ENCODE data around the gene PPP1R13B.

The PPP1R13B gene

DNA sequence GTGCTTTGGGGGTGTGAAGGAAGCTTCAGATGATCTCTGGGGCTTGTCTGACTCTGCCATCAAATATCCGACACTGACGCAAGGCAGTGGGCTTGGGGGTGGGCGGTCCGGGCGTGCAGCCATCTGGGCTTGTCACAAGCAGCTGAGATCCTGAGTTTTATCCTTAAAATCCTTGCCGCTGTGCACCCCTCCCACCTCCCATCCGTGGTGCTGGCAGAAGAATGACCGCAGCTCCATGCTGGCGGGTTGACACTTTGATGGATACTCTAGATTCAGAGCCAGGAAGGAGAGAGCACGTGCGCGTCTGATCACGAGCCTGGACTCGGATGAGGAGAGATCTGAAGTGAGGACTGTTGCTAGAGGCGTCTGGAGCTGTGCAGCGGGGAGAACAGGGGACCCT lies 128.8 kb downstream of the PPP1R13B start:
- in situ Hi-C loops (cut with HindIII; ENCODE audit: low sequenced_read_pairs): loop anchor here (5.0 kb wide), 2 partner anchors 41 to 81 kb away; no protein-coding TSS in a partner anchor

DNA sequence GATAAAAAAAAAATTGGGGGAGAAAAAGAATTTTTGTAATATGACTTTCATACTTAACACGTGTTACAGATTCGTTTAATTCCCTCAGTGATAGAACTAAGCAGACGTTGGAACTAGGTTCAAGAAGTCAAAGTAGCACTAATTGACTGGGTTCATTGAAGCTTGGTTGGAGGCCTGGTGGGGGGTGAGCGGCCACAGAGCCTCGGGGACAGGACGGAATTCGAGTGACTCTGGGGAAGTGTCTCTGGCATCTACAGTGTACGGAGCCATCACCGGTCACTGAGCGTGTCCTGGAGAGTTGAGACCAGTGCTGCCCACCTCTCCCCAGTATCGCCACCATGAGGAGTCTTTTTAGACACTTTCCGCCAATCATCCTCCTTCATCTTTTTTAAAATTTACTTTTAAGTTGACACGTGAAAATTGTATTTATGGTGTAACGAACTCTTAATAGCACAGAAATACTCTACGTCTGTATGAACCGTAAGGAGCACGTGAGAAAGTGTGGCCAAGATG lies 130.4 kb downstream of the PPP1R13B start:
- in situ Hi-C loops (cut with HindIII; ENCODE audit: low sequenced_read_pairs): loop anchor here (5.0 kb wide), 2 partner anchors 40 to 80 kb away; no protein-coding TSS in a partner anchor

DNA sequence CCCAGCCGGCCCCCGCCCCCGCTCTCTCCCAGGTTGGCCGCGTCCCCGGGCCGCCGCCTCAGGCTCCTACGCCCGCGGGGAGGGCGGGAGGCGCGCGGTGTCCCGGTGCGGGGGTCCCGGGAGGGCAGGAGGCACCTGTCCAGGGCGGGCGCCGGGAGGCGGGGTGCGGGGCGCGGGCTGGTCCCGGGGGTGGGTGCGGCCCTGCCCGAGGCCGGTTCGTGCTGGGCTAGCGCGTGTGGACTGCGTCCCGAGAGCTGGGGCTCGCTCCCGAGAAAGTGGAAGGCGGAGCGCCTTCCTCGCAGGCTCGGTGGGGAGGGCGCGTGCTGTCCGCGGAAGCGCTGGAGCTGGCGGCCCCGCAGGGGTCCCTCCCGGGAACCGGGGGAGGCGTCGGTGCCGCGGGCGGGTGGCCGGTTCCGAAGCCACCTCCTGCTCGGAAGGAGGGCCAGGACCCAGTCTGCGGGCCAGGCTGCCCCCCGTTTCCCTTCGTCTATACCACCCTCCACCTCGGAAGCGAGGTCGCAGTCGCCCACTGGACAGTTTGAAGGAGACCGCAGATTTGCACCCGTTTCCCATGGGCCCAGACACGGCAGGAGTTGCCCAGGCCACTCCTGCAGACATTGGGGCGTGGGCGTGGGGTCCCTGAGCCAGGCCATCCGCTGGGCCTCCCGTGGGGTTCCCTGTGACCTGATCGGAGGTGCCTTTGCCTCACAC lies 131.1 kb downstream of the PPP1R13B start:
- in situ Hi-C loops (cut with HindIII; ENCODE audit: low sequenced_read_pairs): loop anchor here (5.0 kb wide), 2 partner anchors 39 to 79 kb away; no protein-coding TSS in a partner anchor

DNA sequence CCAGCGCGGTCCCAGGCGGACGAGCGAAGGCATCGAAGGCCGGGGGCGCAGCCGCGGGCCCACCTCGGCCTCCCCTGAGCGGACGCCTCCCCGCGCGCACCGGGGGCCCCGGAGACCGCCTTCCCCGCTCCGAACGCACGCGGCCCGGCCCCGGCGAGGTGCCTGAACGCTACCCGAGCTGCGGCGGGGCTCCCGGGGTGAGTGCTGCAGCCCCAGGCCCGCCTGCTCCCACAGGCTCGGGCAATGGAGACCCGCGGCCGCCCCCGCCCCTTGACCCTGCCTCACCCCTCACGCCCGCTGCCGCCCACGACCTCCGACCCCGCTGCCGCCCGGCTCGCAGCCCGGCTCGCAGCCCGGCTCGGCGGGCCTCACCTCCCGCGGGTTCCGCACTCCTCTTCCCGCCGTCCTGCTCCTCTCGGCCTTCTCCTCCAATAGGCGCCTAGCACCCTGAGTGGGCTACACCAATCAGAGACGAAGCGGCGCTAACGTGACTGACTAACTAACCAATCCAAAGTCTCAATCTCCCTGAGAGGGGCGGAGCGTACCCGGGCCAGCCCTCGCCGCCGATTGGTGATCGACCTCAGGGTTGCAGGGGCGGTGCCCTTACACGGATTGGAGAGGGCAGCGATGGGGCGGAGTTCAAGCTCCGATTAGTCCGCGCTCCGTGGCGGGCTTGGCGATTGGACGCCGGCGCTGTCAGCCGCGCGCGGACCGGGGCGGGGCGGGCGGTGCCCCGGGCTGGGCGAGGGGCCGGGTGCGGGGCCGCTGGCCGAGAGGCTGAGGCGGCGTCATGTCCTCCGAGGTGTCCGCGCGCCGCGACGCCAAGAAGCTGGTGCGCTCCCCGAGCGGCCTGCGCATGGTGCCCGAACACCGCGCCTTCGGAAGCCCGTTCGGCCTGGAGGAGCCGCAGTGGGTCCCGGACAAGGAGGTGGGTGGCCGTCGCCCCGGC lies 132.0 kb downstream of the PPP1R13B start, which contains the start of the genes XRCC3 and ZFYVE21:
Gene XRCC3 (minus strand): TSS at position 400 of the 949 bp plus-strand sequence. CDS start 4,364 bp downstream, outside the sequence.
Gene ZFYVE21 (plus strand): TSS at position 759 of the 949 bp plus-strand sequence. CDS start 32 bp downstream, at position 791.
- in situ Hi-C loops (cut with HindIII; ENCODE audit: low sequenced_read_pairs): loop anchor here (5.0 kb wide), 2 partner anchors 38 to 78 kb away; no protein-coding TSS in a partner anchor

DNA sequence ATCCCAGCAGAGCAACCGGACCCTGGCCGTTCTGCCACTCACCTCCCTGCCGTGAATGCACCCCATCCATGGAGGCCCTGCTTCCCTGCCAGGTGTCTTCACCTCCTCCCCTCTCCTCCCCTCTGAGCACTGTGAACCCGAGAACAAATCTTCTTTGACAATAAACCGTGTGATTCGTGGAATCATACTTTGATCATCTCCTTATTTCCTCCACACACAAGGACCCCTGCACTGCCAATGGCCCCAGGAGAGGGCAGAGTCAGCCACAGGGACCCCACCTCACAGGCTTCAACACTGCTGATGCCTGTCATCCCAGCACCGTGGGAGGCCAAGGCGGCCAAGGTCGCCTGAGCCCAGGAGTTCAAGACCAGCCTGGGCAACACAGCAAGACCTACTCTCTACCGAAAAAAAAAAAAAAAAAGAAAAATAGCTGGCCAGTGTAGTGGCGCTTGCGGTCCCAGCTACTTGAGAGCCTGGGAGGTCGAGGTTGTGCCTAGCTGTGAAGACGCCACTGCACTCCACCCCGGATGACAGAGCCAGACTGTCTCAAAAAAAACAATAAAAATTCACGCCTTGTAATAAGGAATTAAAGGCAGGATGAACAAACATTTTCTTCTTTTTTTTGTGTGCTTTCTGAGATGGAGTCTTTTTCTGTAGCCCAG lies 133.2 kb downstream of the PPP1R13B start:
- in situ Hi-C loops (cut with HindIII; ENCODE audit: low sequenced_read_pairs): no loop called here

DNA sequence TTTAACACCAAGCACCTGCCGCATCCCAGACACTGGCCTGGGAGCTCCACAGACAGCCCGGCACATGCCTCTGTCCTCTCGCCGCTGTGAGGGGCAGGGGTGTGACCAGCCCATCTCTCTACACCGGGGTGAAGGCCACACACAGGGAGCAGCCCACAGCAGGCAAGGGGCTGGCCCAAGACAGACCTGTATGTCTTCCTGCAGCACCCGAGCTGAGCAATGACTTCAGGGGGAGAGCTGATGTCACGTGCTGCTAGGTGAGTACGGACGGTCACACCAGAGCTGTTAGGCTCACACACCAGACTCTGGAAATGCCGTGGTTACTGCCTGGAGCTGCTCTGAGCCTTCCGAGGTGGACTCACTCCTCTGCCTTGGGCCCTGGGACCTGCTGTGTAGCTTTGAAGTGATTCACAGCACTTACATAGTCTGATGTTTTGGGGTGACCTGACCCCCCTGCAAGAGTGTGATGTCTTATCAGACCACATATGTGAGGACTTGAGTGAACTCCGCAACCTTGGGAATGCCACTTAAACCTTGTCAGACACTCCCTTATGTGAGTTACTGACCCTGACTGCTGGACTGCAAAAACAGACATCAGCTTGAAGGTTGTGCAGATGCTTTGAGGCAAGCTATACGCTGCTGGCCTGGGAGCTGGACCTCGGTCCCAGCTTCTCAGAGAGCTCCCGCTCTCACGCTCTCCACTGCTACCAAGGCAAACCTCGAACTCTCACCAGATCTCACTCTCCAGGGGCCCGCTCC lies 133.9 kb downstream of the PPP1R13B start:
- in situ Hi-C loops (cut with HindIII; ENCODE audit: low sequenced_read_pairs): no loop called here

DNA sequence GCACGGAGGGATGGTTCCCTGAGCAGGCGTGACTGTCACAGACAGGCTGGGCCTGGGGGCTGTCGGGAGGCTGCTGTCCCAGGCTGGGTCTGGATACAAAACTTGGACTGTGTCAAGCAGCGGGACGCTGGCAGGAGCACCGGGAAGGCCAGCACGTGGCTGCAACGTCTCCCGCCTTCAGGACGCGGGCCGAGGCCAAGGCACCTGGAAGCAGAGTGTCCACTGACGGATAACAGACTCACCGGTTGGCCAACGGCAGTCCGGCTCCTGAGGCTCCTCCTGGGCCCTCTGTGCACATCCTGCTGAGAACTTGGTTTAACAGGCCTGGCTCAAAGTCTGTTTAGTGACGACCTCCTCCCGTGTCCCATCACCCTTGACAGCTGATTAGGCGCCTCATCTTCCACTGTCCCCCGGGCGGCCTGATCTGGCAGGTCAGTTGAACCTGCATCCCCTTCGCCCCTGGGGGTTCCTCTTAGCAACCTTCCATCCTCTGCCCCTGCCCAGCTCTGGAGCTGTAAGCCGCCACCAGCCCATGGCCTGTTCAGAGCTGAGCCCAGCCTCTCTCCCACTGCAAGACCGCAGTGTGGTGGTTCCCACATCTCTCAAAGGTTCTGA lies 134.6 kb downstream of the PPP1R13B start:
- in situ Hi-C loops (cut with HindIII; ENCODE audit: low sequenced_read_pairs): no loop called here

DNA sequence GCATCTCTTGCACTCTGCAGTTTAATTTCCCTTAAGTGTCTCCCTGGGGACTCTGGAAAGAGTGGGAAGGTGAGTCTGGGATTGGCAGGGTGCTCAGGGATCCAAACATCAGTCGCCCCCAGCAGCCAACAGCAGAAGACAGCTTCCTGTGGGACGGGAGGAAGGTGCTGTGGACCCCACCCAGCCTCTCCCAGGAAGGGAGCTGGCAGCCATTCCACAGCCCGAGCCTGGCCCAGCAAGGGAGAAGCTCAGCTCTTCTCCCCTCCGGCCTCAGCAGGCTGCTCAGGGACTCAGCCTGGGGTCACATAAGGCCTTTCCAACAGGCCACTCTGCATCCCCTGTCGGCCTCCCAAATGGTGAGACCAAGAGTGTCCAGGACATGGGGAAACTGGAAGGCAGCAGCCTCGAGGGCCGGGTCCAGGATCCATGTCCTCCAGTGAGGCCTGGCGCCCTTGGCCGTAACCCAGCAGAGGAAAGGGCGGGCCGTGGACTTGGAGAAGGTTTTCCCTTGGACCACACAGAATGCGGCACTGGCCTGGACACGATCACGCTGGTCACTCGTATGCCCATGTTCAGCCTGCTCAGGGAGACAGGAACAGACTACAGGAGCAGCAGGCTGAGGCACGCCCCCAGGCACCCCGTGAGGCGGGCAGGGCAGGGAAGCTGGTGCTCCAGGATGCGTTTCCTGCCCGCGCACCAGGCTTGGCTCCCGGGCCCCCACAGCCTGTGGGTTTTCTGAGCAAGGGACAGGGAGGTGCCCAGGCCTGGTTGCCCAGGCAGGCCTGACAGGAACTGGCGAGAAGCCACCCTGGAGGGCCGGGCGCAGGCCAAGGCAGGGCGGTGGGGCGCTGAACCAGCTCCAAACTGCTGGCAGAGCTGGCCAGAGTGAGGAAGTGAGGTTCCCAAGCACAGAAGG lies 135.6 kb downstream of the PPP1R13B start:
- in situ Hi-C loops (cut with HindIII; ENCODE audit: low sequenced_read_pairs): no loop called here

DNA sequence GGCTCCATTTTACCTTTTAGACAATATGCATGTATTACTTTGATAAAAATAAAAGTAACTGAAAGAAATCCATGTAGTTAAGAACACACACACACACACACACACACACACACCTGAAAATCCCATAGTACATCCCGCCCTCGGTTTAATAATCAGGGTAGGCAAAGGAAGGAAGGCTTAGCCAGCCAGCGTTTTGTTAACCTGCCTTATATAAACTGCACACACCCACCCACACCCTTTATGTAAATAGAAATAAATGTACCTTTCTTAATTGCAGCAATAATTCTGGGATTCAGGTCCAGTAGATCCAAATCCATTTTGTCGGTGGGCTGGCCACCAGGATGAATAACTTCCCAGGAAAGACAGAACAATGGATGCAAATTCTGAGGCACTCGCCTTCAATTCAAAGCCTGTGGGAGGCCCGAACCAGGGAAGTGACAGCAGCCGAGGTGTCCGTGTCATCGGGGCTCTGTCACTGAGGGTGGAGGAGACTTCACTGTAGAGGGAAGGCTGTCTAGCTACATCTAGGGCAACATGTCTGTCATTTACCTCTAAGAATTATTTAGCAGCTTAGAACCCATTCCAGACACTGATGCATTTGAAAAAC lies 136.5 kb downstream of the PPP1R13B start:
- in situ Hi-C loops (cut with HindIII; ENCODE audit: low sequenced_read_pairs): no loop called here

DNA sequence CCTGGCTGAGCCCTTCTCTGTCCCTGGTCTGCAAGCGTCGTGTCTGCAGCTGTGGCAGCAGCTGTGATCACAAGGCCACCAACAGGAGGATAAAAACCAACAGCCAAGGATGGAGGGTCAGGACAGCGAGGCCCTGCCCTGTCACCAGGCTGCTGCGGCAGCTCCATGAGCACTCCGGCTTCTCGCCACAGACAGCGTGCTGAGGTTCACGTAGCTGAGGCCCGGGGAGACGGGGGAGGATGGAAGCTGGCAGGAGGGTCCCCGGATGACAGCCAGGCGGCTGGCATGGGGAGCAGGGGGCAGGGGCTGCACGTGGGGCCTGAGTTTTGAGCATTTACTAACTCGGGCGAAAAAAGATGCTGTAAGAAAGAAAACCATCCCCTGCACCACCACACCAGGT lies 137.6 kb downstream of the PPP1R13B start:
- in situ Hi-C loops (cut with HindIII; ENCODE audit: low sequenced_read_pairs): no loop called here

DNA sequence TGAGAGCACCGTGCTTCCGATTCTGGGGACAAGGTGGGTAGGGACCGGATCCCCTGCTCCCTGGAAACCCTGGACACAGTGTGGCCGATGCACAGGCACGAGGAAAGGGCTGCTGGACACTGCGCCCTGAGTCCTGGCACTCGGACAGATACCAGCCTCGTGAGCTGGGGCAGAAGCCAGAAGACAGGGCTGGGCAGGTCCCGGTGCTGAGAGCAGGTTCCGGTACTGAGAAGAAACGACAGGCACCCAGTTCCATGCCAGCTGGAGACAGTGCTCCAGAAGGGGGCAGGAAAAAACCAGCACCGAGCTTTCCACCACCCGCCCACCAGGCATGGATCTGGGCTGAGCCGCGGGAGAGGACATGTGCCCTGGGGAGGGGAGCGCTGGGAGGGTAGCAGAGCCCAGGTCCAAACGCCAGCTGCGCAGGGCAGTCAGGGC lies 138.6 kb downstream of the PPP1R13B start:
- in situ Hi-C loops (cut with HindIII; ENCODE audit: low sequenced_read_pairs): no loop called here

DNA sequence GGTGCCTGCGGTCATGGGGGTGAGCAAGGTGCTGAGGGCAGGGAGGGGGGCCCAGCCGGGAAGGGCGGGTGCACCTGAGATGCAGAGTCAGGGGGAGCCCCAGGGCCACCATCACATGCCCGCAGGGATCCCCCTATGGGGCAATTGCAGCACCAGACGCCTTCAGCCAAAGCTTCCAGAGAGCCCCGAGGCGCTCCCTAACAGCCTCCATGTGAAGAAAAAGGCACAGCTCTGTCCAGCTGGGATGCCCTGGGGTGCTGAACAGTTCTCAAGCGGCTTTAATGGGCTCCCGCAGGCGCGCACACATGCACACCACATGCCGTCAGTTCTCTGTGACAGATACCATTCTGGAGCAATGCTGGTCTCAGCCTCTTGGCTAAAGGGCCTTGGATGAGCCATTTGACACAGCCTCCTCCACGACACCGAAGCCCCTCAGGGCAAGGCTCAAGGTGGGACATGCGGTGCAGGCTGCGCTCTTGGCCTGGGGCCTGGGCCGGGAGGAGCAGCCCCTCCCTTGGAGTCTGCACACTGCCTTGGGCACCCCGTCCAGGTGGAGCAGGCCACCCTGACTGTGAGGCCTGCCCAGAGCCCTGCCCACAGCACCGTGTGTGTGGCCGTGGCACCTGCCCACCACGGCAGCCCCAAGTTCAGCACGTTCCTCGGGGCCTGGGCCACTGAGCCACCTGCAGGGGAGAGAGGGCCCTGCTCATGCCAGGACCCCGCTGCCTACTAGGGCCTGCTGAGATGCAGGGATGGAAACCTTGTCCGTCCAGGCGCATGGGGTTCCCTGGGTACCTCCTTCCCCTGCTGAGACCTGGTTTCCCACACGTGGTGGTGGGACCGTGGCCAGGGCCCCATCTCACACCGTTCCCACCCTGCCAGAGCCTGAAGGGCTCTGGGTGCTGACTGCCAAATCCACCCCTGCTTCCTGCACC lies 139.8 kb downstream of the PPP1R13B start:
- in situ Hi-C loops (cut with HindIII; ENCODE audit: low sequenced_read_pairs): no loop called here

DNA sequence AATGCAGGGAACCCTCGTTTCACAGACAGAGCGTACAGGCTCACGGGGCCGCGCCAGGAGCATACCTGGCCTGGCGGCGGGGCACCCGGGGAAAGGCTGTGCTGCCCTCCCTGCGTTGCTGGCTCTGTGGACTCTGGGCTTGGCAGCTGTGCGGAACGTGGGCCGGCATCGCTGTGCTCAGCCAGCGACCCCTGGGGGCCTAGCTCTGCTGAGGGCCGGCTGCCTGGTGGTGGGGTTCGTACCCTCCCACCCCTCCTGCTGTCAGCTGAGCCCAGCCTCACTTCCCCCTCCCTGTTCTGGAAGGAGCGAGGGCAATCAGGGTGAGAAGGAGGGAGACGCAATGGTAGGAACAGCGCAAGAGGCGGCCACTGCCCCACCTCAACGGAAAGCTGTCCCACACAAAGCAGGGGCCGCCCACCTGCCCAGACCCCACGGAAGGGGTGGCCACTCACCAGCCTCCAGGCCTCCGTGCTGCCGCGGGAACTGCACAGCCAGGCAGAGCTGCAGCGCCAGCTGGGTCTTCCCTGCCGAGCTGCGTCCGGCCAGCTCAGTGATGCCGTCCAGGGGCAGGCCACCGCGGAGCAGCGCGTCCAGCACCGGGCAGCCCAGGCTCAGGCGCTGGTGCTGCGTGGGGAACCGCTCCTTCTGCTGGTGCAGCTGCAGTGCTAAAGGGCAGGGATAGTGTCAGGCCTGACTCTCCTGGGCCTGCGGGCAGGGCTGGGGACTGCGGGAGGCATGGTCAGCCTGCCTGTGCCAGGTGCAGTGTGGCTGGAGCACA lies 140.6 kb downstream of the PPP1R13B start:
- in situ Hi-C loops (cut with HindIII; ENCODE audit: low sequenced_read_pairs): no loop called here

DNA sequence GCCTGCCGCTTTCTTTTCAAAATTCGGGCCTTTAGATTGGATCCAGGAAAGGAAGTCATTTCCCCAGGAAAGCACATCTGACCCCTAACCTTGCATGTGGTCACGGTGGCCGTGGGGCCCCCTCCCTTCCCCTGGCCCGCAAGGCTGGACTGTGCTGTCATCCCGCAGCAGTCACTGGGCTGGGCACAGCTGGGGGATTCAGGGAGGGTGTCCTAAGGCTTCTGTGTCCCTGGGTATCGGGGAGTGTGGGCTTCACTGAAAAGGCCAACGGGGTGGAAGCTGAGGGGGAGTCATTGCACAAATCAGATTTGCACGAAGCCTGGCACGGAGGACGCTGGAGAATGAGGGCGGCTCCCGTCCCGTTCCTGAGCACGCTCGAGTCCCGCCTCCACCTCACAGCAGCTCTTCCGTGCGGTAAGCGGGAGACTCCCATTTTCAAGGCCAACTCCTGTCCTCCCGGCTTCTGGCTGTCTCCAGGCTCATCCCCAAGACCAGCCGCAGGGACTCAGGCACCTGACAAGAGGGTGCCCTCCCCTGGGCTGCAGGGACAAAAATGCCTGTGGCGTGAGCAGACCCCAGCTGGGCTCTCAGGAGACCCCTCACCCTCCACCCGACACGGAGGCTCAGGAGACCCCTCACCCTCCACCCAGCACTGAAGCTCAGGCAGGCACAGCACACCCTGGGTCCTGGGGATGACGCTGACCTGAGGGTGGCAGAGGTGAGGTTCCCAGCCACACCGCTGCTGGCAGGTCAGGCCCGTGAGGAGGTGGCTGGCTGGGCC lies 141.7 kb downstream of the PPP1R13B start:
- in situ Hi-C loops (cut with HindIII; ENCODE audit: low sequenced_read_pairs): no loop called here

DNA sequence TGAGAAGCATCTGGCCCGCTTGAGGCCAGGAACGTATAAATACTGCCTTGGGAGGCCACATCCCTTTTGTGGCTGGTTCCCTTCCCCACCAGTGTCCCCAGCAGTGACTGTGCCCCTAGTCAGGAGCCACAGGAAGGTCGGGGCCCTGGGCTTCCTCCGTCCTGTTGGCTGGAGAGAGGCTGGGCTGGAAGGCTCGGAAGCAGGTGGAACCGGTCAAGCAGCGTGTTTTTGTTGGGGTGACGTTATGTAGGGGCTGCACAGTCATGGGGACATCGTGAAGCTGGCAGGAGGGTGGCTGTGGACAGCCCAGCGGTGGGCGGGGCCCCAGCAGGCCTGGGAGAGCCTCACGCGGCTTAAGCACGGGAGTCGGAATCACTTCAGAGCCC lies 142.3 kb downstream of the PPP1R13B start:
- in situ Hi-C loops (cut with HindIII; ENCODE audit: low sequenced_read_pairs): no loop called here

Data from endothelial cell of hepatic sinusoid (primary cell).